HepG2 (cell line): ENCODE measurements around the gene MYORG.

ENCODE experiments used
- ATF7 ChIP-seq, 2 experiments: fragments of 450-650 bp in 1 of 2; sonication (generic) in 1 of 2; formaldehyde crosslinking in 1 of 2; IDR thresholded peaks; 2 replicates each; pipeline versions ENCODE4 v1.4.0 to v1.6.1; 2016 to 2020; ENCODE audit warnings: antibody characterized with exemption in 1 of 2, mild to moderate bottlenecking in 1 of 2, missing genetic modification reagents in 1 of 2
- CEBPB ChIP-seq: IDR thresholded peaks from 2 replicates; pipeline ENCODE4 v1.6.1; 2011; ENCODE audit warnings: low read depth, low read length, improper control_type of control experiment, borderline replicate concordance
- FOXK2 ChIP-seq: fragments of 450-650 bp; IDR thresholded peaks from 2 replicates; pipeline ENCODE4 v1.6.1; 2016
- JUNB ChIP-seq: sonication (generic); formaldehyde crosslinking; IDR thresholded peaks from 2 replicates; pipeline ENCODE4 v1.8.0; 2022; ENCODE audit warnings: missing genetic modification reagents, mild to moderate bottlenecking, borderline replicate concordance
- MAZ ChIP-seq, 2 experiments: sonication (generic) in 1 of 2; formaldehyde crosslinking in 1 of 2; IDR thresholded peaks; 2 replicates each; pipeline versions ENCODE4 v1.5.0 to v1.6.1; 2012 to 2020; ENCODE audit warnings: low read depth in 2 of 2, mild to moderate bottlenecking in 2 of 2, borderline replicate concordance in 1 of 2, improper control_type of control experiment in 1 of 2, low read length in 1 of 2, missing genetic modification reagents in 1 of 2, moderate library complexity in 1 of 2
- MLLT10 ChIP-seq: sonication (generic); formaldehyde crosslinking; IDR thresholded peaks from 2 replicates; pipeline ENCODE4 v1.4.0; 2020; ENCODE audit warnings: missing genetic modification reagents
- POLR2A ChIP-seq, 2 experiments: IDR thresholded peaks; 2 replicates each; pipeline ENCODE4 v1.6.1; 2011; ENCODE audit warnings: low read depth in 2 of 2, low read length in 2 of 2, mild to moderate bottlenecking in 1 of 2, moderate library complexity in 1 of 2; ENCODE audit not compliant: insufficient read depth in 1 of 2
- POLR2AphosphoS5 ChIP-seq: IDR thresholded peaks from 2 replicates; pipeline ENCODE4 v1.6.1; 2012; ENCODE audit warnings: low read depth, low read length
- SMAD1 ChIP-seq: sonication (generic); formaldehyde crosslinking; IDR thresholded peaks from 2 replicates; pipeline ENCODE4 v1.4.0; 2020; ENCODE audit warnings: missing genetic modification reagents, low read depth, mild to moderate bottlenecking, borderline replicate concordance
- TBL1XR1 ChIP-seq: fragments of 150-350 bp; IDR thresholded peaks from 2 replicates; pipeline ENCODE4 v1.6.1; 2014; ENCODE audit warnings: borderline replicate concordance, low read length; ENCODE audit not compliant: partially characterized antibody
- ZNF121 ChIP-seq: sonication (generic); formaldehyde crosslinking; IDR thresholded peaks from 2 replicates; pipeline ENCODE4 v1.5.0; 2020; ENCODE audit warnings: mild to moderate bottlenecking, missing genetic modification reagents
- TF ChIP-seq, protein P1 (sequence below): sonication (generic); formaldehyde crosslinking; IDR thresholded peaks from 2 replicates; pipeline ENCODE4 v1.5.0; 2020; ENCODE audit warnings: missing genetic modification reagents, mild to moderate bottlenecking, borderline replicate concordance
- TF ChIP-seq, protein P2 (sequence below): sonication (generic); formaldehyde crosslinking; IDR thresholded peaks from 2 replicates; pipeline ENCODE4 v1.5.0; 2020; ENCODE audit warnings: mild to moderate bottlenecking, missing genetic modification reagents, moderate library complexity
- TF ChIP-seq, protein P3 (sequence below): sonication (generic); formaldehyde crosslinking; IDR thresholded peaks from 2 replicates; pipeline ENCODE4 v1.8.0; 2022; ENCODE audit warnings: low read depth, missing genetic modification reagents

DNA sequence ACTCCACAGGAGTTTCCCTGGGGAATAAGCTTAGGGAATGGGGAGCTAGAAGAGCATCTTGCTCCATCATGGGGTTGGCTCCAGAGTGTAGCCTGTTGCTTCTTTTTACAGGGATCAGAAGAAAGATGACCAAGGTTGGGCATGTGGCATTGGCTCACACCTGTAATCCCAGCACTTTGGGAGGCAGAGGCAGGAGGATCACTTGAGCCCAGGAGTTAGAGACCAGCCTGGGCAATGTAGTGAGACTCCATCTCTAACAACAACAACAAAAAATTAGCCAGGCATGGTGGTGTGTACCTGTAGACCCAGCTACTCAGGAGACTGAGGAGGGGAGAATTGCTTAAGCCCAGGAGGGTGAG lies 28.9 kb downstream of the MYORG start:
- TF ChIP-seq ZNF121 (CRISPR knock-in tag), result peak; percentile 84
- TF ChIP-seq MAZ (IDR thresholded peaks at IDR 0.05; ENCODE audit: borderline replicate concordance, low read depth, low read length), result no peak
- no peak for TF ChIP-seq MAZ (CRISPR knock-in tag; IDR thresholded peaks at IDR 0.05; ENCODE audit: low read depth)
- TF ChIP-seq JUNB (CRISPR knock-in tag), result no peak
- TF ChIP-seq TBL1XR1, result no peak
- TF ChIP-seq ATF7 (IDR thresholded peaks at IDR 0.05), result no peak
- no peak for TF ChIP-seq ATF7 (CRISPR knock-in tag; IDR thresholded peaks at IDR 0.05)
- TF ChIP-seq FOXK2, result no peak
- no peak for TF ChIP-seq POLR2AphosphoS5
- no peak for TF ChIP-seq CEBPB
- TF ChIP-seq SMAD1, result no peak
- no peak for TF ChIP-seq MLLT10 (CRISPR knock-in tag)
- TF ChIP-seq, protein P1, sequence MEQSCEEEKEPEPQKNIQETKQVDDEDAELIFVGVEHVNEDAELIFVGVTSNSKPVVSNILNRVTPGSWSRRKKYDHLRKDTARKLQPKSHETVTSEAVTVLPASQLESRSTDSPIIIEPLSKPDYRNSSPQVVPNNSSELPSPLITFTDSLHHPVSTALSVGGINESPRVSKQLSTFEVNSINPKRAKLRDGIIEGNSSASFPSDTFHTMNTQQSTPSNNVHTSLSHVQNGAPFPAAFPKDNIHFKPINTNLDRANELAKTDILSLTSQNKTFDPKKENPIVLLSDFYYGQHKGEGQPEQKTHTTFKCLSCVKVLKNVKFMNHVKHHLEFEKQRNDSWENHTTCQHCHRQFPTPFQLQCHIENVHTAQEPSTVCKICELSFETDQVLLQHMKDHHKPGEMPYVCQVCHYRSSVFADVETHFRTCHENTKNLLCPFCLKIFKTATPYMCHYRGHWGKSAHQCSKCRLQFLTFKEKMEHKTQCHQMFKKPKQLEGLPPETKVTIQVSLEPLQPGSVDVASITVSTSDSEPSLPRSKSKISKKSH (CRISPR knock-in tag), result no peak
- TF ChIP-seq, protein P2, sequence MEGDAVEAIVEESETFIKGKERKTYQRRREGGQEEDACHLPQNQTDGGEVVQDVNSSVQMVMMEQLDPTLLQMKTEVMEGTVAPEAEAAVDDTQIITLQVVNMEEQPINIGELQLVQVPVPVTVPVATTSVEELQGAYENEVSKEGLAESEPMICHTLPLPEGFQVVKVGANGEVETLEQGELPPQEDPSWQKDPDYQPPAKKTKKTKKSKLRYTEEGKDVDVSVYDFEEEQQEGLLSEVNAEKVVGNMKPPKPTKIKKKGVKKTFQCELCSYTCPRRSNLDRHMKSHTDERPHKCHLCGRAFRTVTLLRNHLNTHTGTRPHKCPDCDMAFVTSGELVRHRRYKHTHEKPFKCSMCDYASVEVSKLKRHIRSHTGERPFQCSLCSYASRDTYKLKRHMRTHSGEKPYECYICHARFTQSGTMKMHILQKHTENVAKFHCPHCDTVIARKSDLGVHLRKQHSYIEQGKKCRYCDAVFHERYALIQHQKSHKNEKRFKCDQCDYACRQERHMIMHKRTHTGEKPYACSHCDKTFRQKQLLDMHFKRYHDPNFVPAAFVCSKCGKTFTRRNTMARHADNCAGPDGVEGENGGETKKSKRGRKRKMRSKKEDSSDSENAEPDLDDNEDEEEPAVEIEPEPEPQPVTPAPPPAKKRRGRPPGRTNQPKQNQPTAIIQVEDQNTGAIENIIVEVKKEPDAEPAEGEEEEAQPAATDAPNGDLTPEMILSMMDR, result no peak
- TF ChIP-seq, protein P3, sequence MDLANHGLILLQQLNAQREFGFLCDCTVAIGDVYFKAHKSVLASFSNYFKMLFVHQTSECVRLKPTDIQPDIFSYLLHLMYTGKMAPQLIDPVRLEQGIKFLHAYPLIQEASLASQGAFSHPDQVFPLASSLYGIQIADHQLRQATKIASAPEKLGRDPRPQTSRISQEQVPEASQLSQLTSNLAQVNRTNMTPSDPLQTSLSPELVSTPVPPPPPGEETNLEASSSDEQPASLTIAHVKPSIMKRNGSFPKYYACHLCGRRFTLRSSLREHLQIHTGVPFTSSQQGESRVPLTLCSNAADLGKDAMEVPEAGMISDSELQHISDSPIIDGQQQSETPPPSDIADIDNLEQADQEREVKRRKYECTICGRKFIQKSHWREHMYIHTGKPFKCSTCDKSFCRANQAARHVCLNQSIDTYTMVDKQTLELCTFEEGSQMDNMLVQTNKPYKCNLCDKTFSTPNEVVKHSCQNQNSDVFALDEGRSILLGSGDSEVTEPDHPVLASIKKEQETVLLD, result no peak
- TF ChIP-seq POLR2A (IDR thresholded peaks at IDR 0.05; ENCODE audit: insufficient read depth in 1 of 2, low read depth in 2 of 2, low read length in 2 of 2), result no peak
